Suppressor macrophage treated with lipopolysaccharide for 1 hour (primary cell): ENCODE measurements around the gene MYO1F.
"Not testable (repeated sequence)": the region's sequence is repeated elsewhere in the genome, so short reads cannot be mapped to it uniquely, and the experiment has no call there.

ENCODE experiments used
- DNase-seq, 3 donors: peaks; one replicate each; pipeline ENCODE4 v3.0.0-alpha.2; 2020 to 2022

The MYO1F gene

DNA sequence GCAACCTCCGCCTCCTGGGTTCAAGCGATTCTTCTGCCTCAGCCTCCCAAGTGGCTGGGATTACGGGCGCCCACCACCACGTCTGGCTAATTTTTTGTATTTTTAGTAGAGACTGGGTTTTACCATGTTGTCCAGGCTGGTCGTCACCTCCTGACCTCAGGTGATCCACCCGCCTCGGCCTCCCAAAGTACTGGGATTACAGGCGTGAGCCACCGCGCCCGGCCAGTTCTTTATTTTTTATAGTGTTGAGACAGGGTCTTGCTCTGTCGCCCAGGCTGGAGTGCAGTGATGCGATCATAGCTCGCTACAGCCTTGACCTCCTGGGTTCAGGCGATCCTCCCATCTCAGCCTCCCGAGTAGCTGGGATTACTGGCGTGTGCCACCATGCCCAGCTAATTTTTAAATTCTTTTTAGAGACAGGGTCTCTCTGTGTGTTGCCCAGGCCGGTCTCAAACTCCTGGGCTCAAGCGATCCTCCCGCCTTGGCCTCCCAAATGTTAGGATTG is 62.7 kb downstream of the MYO1F start:
- DNase-seq = not testable (repeated sequence)

DNA sequence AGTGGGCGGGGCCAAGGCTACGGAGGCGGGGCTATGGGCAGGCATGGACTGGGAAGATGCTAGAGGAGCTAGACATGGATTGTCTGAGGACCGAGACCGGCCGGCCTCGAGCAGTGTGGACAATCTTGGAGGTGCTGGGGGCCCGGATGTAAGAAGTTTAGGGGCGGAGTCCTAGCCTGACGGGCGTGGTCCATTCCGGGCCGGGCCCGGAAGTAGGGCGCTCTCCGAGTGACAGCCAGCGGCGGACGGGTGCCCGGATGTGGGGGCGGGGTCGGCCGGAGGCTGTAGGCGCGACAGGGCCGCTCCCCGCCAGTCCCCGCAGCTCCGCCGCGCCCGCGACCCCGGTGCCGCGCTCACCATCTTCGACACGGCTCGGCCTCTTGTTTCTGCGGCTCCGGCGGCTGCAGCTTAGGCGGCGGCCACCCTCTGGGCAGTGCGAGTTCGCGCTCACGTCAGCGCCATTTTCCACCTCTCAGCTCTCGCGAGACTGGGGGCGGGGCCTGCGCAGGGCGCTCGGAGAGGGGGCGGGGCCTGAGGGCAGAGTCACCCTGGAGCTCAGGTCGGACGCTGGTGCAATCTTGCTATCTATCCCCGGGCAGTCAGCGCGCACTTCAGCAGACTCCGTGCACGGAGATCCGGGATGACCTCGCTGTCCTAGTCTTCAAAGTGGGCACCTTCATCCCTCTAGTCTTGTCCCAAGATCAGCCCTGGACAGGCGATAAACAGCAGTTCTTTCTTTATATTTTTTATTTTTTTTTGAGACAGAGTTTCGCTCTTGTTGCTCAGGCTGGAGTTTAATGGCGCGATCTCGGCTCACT is 63.3 kb downstream of the MYO1F start, which contains the start of gene ZNF414:
TSS of gene ZNF414 (minus strand) at position 481 of the 818 bp plus-strand sequence. CDS start at position 360, 121 bp downstream.
- peak; percentile 96 to 99 (median 99) for DNase-seq

DNA sequence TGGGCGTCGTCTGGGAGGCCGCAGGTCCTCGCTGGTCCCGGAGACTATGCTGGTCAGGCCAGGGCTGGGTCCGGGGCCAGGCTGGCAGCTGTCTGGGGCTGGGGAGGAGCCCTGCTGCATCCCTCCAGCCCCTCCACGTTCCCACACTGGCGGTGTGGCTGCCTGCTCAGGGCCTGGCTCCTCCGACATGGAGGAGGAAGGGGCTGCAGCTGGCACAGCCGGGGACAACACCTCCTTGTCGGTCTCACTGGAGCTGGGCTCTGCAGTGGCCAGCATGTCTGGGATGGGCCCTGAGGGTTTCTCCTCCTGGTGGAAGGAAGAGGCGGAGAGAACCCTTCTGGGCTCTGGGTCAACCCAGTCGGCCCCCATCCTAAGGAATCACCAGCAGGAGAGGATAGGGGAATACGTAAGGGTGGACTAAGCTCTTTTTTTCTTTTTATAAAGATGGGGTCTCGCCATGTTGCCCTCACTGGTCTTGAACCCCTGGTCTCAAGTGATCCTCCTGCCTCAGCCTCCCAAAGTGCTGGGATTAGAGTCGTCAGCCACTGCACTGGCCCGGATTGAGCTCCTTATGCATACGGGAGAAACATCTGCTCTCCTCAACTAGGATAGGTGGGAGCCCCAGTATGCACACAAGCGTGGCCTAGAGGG is 64.1 kb downstream of the MYO1F start:
- DNase-seq = no peak

DNA sequence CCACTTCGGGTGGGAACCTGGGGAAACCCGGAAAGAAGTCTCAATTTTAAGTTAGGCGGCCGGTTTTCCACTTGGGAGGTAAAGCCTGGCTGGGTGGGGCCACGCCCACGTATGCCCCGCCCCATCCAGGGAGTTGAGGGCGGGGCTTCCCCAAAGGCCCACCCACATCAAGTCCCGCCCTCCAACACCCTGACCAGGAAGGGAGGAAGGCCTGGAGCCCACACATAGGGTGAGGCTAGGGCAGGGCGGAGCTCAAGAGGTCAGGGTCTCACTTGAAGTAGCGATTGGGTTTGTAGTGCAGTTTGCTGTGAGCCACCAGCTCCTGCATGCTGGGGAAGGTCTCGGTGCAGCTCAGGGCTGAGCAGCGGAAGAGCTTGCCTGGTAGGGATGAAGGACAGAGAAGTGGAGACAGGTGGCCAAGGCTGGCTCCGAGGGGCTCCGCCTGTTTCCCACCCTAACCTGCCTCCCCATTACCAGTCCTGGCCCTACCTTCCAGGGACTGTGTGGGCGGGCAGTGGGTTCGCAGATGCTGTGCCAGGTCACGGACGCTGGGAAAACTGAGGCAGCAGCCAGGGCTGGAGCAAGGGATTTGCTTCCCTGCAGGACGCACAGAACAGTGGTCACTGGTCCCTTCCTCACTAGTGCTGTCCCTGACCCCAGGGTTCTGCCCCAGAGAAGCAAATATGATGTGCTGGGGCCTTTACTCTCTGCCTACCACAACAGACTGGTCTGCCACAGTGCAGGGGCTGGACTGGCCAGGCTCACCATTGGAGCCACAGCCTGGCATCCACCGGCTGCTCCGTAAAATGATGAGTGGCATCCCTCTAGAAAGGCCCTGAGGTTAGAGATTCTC is 64.9 kb downstream of the MYO1F start:
- peak; percentile 42 to 68 (median 46) for DNase-seq

DNA sequence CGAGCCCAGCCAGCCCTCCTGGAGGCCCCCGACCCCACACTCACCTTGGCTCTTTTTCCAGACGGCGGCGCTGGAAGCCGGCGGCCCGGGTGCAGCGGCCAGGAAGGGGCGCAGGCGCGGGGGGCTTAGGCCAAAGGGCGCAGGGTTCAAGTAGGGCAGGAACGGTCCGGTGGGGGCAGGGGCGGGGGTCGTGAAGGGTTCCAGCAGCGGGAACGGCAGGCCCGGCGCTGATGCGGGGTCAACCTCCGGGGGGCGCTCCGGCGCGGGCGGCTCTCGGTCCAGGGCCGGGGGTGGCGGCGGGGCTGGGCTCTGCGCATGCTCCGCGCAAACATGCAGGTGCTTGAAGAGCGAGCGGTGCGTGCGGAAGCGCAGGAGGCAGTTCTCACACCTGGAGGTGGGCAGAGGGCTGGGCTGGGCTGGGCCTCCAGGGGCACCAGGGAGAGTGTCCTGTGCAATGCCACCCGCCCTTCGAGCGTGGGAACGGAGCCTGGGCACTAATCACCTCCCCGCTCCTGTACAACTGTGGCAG is 65.6 kb downstream of the MYO1F start:
- DNase-seq = no peak

DNA sequence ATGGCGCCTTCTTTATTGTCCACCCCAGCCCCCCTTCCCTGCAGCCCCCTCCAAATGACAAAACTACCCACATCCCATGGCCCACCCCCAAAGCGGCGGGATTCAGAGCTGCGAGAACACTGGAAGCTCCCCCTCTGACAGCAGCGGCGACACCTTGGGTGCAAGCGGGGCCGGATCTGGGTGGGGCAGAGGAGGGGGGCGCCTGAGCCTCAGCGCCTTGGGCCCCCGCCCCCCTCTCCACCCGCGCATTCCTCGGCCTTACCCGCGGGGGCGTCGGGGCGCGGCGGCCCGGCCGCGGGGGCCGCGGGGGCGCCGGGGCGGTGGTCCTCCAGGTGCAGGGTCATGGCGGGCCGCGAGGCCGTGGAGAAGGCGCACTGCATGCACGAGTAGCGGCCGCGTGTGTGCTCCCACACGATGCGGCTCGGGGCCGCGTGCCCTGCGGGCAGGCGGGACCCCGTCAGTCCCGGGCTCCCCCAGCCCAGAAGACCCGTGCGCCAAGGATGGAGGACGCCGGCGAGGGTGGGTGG is 66.6 kb downstream of the MYO1F start:
- DNase-seq = no peak

DNA sequence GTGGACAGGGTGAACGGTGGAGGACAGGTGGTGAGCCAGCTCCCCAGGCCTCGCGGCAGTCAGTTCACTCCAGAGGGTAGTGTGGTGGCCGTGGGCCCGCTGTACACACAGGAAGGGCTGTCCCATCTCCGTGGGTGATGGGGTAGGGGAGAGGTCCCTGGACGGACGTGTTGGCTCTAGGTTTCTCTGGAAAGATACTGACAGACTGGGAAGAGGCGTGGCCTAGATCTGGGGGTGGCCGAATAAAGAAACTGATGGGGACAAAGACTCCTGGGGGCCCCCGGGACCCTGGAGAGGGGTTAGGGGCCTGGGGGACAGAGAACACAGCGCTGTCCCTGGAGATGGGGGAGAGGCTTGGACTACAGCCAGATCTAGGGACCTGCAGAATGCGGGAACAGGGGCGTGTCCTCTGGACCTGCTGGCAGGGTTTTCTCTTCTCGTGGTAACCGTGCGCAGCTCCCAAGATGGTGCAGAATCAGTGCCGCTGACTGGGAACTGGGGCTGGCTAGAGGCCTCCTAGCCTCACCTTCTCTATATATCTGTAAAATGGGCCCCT is 70.8 kb downstream of the MYO1F start:
- no peak for DNase-seq

DNA sequence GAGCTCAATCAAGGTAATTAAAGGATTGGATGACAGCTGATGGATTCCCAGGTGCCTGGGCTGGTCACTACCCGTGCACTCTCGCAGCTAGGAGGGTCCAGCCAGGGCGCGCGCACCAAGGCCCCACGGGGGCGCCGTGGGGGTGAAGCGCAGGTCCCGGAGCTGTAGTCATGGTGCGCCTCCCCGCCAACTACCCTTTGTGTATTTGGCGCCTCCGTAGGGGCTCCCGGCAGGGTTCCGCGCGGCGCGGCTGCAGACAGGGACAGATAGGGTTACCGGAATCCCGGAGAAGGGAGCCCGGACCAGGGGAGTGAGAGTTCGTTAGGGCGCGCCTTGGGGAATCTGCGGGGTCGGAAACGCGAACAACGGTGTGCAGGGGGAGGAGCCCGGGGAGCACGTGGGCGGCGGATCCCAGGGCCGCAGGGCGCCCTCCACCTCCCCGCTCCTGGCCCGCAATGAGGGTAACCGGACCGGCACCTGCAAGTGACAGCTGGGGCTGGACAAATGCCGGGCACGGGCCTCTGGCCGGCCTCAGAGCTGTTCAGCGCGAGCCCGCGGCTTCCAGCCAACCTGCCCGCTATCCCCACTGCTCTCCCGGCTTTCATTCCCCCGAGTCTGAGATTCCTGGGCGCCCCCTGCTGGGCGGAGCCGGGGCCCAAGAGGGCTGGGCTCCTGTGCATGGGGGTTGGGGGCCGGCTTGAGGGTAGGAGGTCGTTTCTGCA is 71.4 kb downstream of the MYO1F start:
- DNase-seq = peak; percentile 60 to 90 (median 77)

DNA sequence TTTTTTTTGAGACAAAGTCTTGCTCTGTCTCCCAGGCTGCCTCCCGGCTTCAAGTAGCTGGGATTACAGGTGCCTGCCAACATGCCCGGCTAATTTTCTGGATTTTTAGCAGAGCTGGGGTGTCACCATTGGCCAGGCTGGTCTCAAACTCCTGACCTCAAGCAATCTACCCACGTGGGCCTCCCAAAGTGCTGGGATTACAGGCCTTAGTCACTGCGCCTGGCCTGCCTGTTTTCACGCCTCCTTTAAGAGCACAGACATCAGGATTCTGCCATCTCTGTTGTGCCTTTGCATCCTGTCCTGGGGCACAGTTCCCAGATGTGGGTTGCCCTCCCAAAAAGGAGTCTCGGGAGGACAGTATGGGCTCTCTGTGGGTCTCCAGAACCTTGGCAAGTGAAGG is 72.3 kb downstream of the MYO1F start:
- peak in 2 of 3 donors; percentile 37 to 41 for DNase-seq

DNA sequence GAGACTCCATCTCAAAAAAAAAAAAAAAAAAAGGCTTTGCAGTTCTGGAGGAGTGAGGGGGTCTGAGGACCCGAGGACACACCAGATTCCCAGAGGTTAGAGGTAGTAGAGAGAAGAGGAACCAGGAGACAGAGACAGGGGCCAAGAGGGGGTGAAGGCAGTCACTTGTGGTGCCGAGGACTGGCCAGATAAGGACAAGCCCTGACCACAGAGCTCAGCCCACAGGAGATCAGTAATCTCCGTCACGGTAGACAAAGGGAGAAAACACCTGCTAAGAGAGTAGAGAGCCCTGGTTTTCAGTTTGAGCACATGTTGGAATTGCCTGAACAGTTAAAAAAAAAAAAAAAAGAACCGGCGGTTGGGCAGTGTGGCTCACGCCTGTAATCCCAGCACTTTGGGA is 73.1 kb downstream of the MYO1F start:
- no peak for DNase-seq

DNA sequence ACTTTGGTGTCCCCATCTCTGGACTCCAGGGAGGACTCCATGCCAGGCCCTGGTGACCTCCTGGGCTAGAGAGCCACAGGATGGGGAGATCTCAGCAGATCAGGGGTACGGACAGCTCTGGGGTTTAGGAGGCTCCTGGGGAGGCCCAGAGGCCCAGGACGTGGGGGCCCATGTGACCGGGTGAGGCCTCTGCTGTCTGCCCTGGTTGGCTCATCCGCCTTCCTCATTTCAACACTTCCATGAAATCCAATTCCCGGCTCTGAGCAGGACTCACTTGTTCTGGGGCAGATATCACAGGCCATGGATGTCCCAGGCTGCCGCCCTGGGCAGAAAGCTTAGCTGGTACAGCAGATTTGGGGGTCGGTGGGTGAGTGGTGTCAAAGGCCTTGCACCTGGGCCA is 73.7 kb downstream of the MYO1F start:
- peak; percentile 74 to 81 (median 77) for DNase-seq

DNA sequence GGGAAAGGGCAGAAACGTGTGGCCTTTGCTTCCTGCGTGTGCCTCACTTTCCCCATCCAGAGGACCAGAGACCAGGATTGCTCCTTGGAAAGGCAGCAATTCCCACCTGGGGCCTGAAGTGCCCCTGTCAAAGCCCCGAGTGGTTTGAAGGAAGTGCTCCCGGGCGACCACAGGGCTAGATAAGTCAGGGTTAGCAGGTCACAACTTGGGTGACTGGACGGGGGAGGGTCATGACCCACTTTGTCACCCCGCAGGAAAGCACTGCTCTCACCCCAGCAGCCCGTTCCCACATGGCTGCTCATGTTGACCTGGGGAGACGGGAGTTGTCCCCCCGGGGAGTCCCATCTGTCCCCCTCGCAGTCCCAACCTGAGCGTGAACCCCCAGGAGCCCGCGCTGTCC is 75.3 kb downstream of the MYO1F start:
- DNase-seq = peak; percentile 53 to 66 (median 61)

DNA sequence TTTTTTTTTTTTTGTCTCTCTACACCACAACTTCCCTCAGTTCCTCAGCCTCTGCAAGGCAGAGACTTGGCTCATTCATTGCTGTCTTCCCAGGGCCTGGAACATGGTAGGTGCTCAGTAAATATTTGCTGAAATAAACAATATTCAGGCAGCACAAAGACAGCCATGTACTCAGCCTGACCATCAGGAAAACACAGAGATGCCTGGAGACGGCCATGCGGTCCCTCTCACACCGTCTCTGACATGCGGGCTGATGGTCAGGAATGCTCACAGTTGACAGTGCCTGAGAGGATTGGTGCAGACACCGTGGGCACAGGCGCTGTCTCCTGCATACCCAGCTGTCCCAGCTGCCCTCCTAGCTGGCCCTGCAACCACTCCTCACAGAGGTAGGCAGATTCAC is 75.7 kb downstream of the MYO1F start:
- DNase-seq = peak in 1 of 3 donors; percentile 18

DNA sequence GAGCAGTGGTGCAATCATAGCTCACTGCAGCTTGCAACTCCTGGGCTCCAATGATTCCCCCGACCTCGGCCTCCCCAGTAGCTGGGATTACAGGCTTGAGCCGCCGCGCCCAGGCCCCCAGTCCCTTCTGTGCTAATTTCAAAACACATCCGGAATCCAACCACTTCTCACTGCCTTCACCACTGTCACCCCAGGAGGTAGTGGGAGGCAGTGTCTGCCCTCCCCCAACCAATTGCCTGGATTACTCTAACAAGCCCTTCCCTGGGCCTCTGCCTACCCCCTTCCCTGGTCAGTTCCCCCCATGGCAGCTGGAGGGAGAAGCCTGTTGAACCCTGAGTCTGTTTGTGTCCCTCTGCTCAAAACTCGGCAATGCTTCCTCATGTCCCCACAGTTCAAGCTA is 77.1 kb downstream of the MYO1F start:
- DNase-seq = peak; percentile 56 to 68 (median 65)

DNA sequence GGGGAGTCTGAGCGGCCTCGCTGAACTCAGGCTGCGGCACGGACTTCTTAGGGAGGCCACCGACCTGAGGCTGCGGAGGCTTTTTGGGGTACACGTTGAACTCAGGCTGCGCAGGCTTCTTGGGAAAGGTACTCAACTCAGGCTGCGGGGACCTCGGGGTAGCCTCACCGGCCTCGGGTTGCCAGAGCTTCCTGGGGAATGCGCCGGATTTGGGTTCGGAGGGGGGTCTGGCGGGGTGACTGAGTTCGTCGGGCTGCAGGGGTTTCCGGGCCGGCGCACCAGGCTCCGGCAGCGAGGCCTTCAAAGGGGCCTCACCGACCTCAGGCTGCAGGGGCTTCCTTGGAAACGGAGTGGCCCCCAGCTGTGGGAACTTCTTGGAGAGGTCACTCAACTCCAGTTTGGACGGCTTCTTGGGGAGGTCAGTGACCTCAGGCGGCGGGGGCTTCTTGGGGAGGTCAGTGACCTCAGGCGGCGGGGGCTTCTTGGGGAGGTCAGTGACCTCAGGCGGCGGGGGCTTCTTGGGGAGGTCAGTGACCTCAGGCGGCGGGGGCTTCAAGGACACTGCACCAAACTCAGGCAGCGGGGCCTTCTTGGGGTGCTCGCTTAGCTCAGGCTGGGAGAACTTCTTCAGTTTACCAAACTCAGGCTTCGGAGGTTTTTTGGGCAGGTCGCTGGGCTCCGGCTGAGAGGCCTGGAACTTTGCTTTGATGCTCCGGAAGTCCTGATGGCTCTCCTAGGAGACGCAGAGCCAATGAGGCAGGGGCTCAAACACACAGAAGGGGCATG is 78.0 kb downstream of the MYO1F start:
- DNase-seq = no peak

DNA sequence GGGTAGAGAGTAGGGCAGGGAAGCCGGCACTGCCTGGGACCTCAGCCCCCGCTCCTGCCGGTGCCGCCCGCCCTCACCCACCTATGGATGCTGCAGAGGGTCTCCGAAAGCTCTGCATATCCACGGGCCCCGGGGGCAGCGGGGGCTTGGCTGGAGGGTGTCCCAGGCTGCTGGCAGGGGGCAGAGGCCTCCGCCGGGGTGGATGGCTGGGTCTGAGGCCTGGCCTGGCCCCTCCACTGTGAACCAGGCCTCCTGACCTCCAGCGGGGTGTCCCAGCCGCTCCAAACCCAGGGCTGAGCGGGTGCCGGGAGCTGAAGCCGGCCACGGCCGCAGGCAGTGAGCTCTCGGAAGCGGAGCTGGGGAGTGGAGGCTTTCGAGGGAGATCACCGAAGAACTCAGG is 78.9 kb downstream of the MYO1F start:
- DNase-seq = no peak

DNA sequence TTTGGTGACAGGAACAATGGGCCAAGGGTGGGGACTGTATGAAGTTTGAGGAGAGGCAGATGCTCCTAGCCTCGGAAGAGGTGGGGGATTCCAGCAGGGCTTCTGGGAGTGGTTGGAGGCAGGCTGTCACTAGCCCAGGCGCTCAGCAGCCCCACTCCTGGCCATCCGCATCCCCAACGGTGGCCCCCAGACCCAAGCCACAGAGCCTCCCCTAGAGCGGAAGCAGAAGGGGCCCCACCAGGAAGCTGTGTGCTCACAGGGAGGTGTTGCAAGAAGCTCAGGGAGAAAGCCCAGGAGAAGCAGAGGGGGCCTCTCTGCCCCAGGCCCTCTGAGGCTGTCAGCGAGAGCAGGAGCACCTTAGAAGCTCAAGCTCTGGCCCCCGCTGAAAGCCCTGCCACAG is 83.1 kb downstream of the MYO1F start:
- DNase-seq = peak; percentile 33 to 40 (median 40)

DNA sequence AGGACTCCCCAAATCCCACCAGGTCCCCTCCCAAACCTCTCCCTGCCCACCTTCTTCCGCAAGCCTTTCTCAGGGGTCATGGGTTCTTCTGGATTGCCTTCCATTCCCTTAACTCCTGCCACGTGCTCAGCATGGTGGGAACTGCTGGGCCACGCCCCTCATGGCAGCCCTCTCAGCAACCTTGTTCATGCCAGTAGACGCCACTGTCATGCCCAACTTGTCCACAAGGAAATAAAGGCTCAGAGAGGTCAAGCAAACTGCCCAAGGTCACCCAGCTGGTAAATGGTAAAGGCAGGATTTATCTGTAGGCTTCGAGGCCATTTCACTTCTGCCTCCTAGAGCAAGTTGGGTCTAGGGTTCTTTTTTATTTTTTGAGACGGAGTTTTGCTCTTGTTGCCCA is 85.7 kb downstream of the MYO1F start:
- no peak for DNase-seq

DNA sequence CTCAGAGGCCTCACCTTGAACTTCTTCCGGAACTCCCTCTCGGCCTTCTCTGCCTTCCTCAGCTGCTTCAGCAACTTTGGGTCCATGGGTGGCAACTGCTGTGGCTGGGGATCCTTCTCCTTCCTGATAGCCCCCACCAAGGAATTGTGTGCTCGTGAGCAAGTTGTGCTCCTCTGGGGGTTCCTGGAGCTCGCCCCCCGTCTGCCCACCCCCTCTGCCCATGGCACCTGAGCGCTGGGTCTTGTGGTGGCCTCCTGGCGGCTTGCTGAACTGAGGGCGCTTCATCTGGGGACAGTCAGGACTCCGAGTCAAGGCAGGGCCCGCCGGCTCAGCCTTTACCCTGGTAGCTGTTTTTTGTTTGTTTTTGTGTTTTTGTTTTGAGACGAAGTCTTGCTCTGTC is 86.4 kb downstream of the MYO1F start:
- no peak for DNase-seq

DNA sequence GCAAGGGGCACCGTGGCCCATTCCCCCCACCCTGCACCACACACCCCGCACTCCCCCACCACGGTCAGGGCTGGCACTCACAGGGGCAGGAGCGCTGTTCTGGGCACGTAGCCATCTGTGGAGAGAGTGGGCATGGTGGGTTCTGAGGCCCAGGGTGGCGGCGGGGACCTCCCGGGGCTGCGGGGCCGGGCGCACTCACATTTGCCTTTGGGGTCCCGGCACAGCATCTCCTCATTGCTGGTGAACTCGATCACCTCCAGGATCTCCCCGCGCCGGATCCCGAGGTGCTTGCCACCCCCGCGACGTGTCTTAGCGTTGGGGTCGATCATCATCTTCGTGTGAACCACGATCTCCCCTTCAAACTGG is 86.9 kb downstream of the MYO1F start:
- no peak for DNase-seq
